MM.1S (cell line): ENCODE measurements around the gene MAP2.

ENCODE experiments used
- DNase-seq: peaks from one replicate; pipeline ENCODE4 v3.0.0-alpha.2; 2015
- H2AFZ ChIP-seq: fragments of 300-600 bp; sonication (generic); 2 replicates; pipeline ENCODE4 v1.6.0; 2016; ENCODE audit warnings: antibody characterized with exemption, low read length
- H3F3A ChIP-seq: fragments of 300-600 bp; sonication (generic); 2 replicates; pipeline ENCODE4 v1.6.1; 2016; ENCODE audit warnings: mild to moderate bottlenecking, antibody characterized with exemption, low read length, moderate library complexity, mixed read lengths; ENCODE audit not compliant: insufficient read depth
- H3K27ac ChIP-seq: fragments of 300-600 bp; sonication (generic); 2 replicates; pipeline ENCODE4 v1.5.1; 2016; ENCODE audit warnings: mild to moderate bottlenecking, low read length
- H3K27me3 ChIP-seq: fragments of 300-600 bp; sonication (generic); replicated peaks from 2 replicates; pipeline ENCODE4 v1.6.0; 2016; ENCODE audit warnings: low read length; ENCODE audit not compliant: insufficient read depth
- H3K36me3 ChIP-seq: fragments of 300-600 bp; sonication (generic); replicated peaks from 2 replicates; pipeline ENCODE4 v1.6.1; 2016; ENCODE audit warnings: mild to moderate bottlenecking, low read length, mixed read lengths; ENCODE audit not compliant: insufficient read depth
- H3K4me1 ChIP-seq: fragments of 300-600 bp; sonication (generic); 2 replicates; pipeline ENCODE4 v1.6.1; 2016; ENCODE audit warnings: low read length, mixed read lengths
- H3K4me2 ChIP-seq: fragments of 300-600 bp; sonication (generic); 2 replicates; pipeline ENCODE4 v1.6.0; 2016; ENCODE audit warnings: low read depth, low read length
- H3K4me3 ChIP-seq: fragments of 300-600 bp; sonication (generic); 2 replicates; pipeline ENCODE4 v1.5.1; 2016; ENCODE audit warnings: low read length, mixed read lengths
- H3K79me2 ChIP-seq: fragments of 300-600 bp; sonication (generic); 2 replicates; pipeline ENCODE4 v1.6.1; 2016; ENCODE audit warnings: mixed run types, low read length, mixed read lengths
- H3K9ac ChIP-seq: fragments of 300-600 bp; sonication (generic); 2 replicates; pipeline ENCODE4 v1.6.1; 2016; ENCODE audit warnings: low read length, mixed read lengths
- H3K9me2 ChIP-seq: fragments of 300-600 bp; sonication (generic); replicated peaks from 2 replicates; pipeline ENCODE4 v1.6.1; 2016; ENCODE audit warnings: mild to moderate bottlenecking, low read length, mixed read lengths; ENCODE audit not compliant: insufficient read depth
- H3K9me3 ChIP-seq: fragments of 300-600 bp; sonication (generic); replicated peaks from 2 replicates; pipeline ENCODE4 v1.6.1; 2016; ENCODE audit warnings: mild to moderate bottlenecking, low read length, mixed read lengths; ENCODE audit not compliant: insufficient read depth
- H4K20me1 ChIP-seq: fragments of 300-600 bp; sonication (generic); 2 replicates; pipeline ENCODE4 v1.6.1; 2016; ENCODE audit warnings: mild to moderate bottlenecking, low read length, moderate library complexity, mixed read lengths; ENCODE audit not compliant: insufficient read depth
- EZH2 ChIP-seq: fragments of 300-600 bp; sonication (generic); optimal IDR thresholded peaks from 2 replicates; pipeline ENCODE3; 2017; ENCODE audit warnings: low read depth, mild to moderate bottlenecking, antibody characterized with exemption, low read length, mixed read lengths
- EZH2phosphoT487 ChIP-seq: fragments of 300-600 bp; sonication (generic); IDR thresholded peaks from 2 replicates; pipeline ENCODE4 v1.6.1; 2018; ENCODE audit warnings: antibody characterized with exemption, low read length
- TF ChIP-seq, protein P1 (sequence below): fragments of 300-600 bp; sonication (generic); IDR thresholded peaks from 2 replicates; pipeline ENCODE4 v1.5.1; 2016; ENCODE audit warnings: antibody characterized with exemption, low read length, mixed read lengths

The MAP2 gene

GRCh38 chr2:209757163-209757562, 333.3 kb downstream of the MAP2 start:
- Histone ChIP-seq H2AFZ (no peak overlapping the region), H3K27ac (no peak overlapping the region), H3K4me1 (no peaks in the 10 kb centered on the region), H3K4me3 (no peak overlapping the region), H3K79me2 (no peaks in the 10 kb centered on the region), H3K9ac (no peak overlapping the region), H3K27me3 (no peaks in the 10 kb centered on the region), H3K9me2 (no peaks in the 10 kb centered on the region), H3F3A (no peaks in the 10 kb centered on the region), H3K36me3 (no peaks in the 10 kb centered on the region), H4K20me1 (no peaks in the 10 kb centered on the region), H3K9me3 (no peaks in the 10 kb centered on the region), H3K4me2 (no peak overlapping the region)
- DNase-seq, result no peak
- TF ChIP-seq EZH2 (no peak), EZH2phosphoT487 (no peak)
- TF ChIP-seq, protein P1, sequence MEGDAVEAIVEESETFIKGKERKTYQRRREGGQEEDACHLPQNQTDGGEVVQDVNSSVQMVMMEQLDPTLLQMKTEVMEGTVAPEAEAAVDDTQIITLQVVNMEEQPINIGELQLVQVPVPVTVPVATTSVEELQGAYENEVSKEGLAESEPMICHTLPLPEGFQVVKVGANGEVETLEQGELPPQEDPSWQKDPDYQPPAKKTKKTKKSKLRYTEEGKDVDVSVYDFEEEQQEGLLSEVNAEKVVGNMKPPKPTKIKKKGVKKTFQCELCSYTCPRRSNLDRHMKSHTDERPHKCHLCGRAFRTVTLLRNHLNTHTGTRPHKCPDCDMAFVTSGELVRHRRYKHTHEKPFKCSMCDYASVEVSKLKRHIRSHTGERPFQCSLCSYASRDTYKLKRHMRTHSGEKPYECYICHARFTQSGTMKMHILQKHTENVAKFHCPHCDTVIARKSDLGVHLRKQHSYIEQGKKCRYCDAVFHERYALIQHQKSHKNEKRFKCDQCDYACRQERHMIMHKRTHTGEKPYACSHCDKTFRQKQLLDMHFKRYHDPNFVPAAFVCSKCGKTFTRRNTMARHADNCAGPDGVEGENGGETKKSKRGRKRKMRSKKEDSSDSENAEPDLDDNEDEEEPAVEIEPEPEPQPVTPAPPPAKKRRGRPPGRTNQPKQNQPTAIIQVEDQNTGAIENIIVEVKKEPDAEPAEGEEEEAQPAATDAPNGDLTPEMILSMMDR, result no peak

DNA sequence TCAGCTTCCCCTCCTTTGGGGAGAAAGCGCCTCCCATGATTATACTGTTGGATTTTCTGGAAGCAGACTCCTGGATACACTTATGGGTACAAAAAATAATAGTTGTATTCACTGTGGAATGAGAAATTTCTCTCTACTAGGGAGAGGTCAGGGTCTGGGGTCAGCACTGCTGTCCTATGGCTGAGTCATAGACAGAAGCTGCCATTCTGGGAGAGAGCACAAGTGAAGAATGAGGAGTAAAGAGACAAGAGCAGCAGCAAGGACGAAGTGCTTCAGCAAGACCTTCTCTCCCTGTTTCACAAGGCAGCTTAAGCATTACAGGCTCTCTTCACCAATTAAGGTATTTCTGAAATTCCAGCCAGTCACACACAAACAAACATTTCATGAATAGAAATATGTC, 337.7 kb downstream of the MAP2 start:
- H3K27me3 ChIP-seq, result no peaks in the 10 kb centered on the region
- H3K4me2 ChIP-seq, result no peak overlapping the region
- no peak overlapping the region for H2AFZ ChIP-seq
- TF ChIP-seq, protein P1, result no peak
- TF ChIP-seq EZH2phosphoT487 (no peak), EZH2 (no peak)
- no peaks in the 10 kb centered on the region for H3K36me3 ChIP-seq
- no peak overlapping the region for H3K27ac ChIP-seq
- H3K79me2 ChIP-seq, result no peaks in the 10 kb centered on the region
- no peaks in the 10 kb centered on the region for H3F3A ChIP-seq
- no peaks in the 10 kb centered on the region for H4K20me1 ChIP-seq
- H3K9me3 ChIP-seq, result no peaks in the 10 kb centered on the region
- DNase-seq, result no peak
- H3K4me3 ChIP-seq, result no peak overlapping the region
- H3K4me1 ChIP-seq, result no peaks in the 10 kb centered on the region
- no peaks in the 10 kb centered on the region for H3K9me2 ChIP-seq
- H3K9ac ChIP-seq, result no peak overlapping the region

DNA sequence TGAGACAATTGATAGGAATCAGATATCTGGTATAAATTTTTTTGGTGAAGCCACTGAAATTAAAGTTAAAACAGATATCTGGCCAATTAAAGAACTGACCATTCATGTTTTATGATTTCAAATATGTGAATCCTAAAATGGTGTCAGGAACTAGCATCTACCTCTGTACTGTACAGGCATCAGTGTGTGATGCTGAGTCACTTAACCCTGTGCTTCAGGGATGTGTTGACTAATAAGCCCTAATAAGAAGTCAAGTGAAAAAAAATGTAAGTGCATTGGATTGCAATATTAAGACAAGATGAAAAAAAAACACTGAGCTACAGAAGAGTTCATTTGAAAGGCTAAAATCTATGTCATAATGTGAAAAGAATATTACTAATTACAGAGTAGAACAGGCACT, 338.7 kb downstream of the MAP2 start:
- no peak overlapping the region for H3K4me2 ChIP-seq
- no peaks in the 10 kb centered on the region for H3F3A ChIP-seq
- H4K20me1 ChIP-seq, result no peaks in the 10 kb centered on the region
- no peaks in the 10 kb centered on the region for H3K36me3 ChIP-seq
- H3K9me2 ChIP-seq, result no peaks in the 10 kb centered on the region
- no peaks in the 10 kb centered on the region for H3K27me3 ChIP-seq
- no peaks in the 10 kb centered on the region for H3K4me1 ChIP-seq
- no peak overlapping the region for H3K27ac ChIP-seq
- H3K4me3 ChIP-seq, result no peak overlapping the region
- DNase-seq, result no peak
- H3K9me3 ChIP-seq, result no peaks in the 10 kb centered on the region
- no peak overlapping the region for H2AFZ ChIP-seq
- H3K79me2 ChIP-seq, result no peaks in the 10 kb centered on the region
- H3K9ac ChIP-seq, result no peak overlapping the region
- TF ChIP-seq, protein P1, result no peak
- no peak for TF ChIP-seq EZH2phosphoT487
- TF ChIP-seq EZH2, result no peak
